HL-60 (cell line): ENCODE results near the gene PGBD5.

ENCODE experiments used
- DNase-seq, 2 experiments: peaks; one replicate each; pipeline ENCODE4 v3.0.0-alpha.2; 2010 to 2020; ENCODE audit warnings: low read depth in 1 of 2, low spot score in 1 of 2
- H3K27ac ChIP-seq: fragments of 250-450 bp; sonication (Bioruptor Pico); replicated peaks from 2 replicates; pipeline ENCODE4 v1.5.1; 2020; ENCODE audit warnings: mild to moderate bottlenecking, moderate library complexity
- H3K27me3 ChIP-seq: fragments of 250-450 bp; sonication (Bioruptor Pico); 2 replicates; pipeline ENCODE4 v1.5.1; 2021; ENCODE audit warnings: mild to moderate bottlenecking, moderate library complexity; ENCODE audit not compliant: insufficient read depth, poor library complexity, severe bottlenecking
- H3K4me3 ChIP-seq: replicated peaks from 2 replicates; pipeline ENCODE4 v1.5.1; 2011; ENCODE audit warnings: mild to moderate bottlenecking, control low read depth, low read length; ENCODE audit not compliant: insufficient read depth
- CTCF ChIP-seq: IDR thresholded peaks from one replicate; pipeline ENCODE4 v1.5.1; 2011; ENCODE audit warnings: low read length, control low read depth, inconsistent platforms; ENCODE audit not compliant: insufficient read depth
- GABPA ChIP-seq: IDR thresholded peaks from 2 replicates; pipeline ENCODE4 v1.6.1; 2012; ENCODE audit warnings: low read depth
- POLR2AphosphoS5 ChIP-seq: IDR thresholded peaks from 2 replicates; pipeline ENCODE4 v1.6.1; 2012; ENCODE audit warnings: low read depth
- REST ChIP-seq: IDR thresholded peaks from 2 replicates; pipeline ENCODE4 v1.6.1; 2012; ENCODE audit warnings: low read depth; ENCODE audit not compliant: insufficient replicate concordance
- SPI1 ChIP-seq: IDR thresholded peaks from 2 replicates; pipeline ENCODE4 v1.6.1; 2012; ENCODE audit warnings: low read depth, mild to moderate bottlenecking, borderline replicate concordance

PGBD5 gene

GRCh38 chr1:230277201-230278025 lies 148.7 kb downstream of the PGBD5 start:
- DNase-seq = no peak

GRCh38 chr1:230276401-230276800 lies 149.7 kb downstream of the PGBD5 start:
- TF ChIP-seq REST (no peak), SPI1 (no peak), CTCF (no peak), POLR2AphosphoS5 (no peak), GABPA (no peak)

More at GRCh38 chr1:230277201-230278025, 148.7 kb downstream of the PGBD5 start:
- Histone ChIP-seq H3K4me3 (no peak overlapping the region), H3K27ac (no peak overlapping the region), H3K27me3 (no peaks in the 10 kb centered on the region)
- TF ChIP-seq POLR2AphosphoS5 = no peak

GRCh38 chr1:230274254-230274653 lies 151.9 kb downstream of the PGBD5 start:
- no peak for DNase-seq
- Histone ChIP-seq H3K4me3 (no peak overlapping the region), H3K27me3 (no peaks in the 10 kb centered on the region), H3K27ac (no peak overlapping the region)
- TF ChIP-seq REST (no peak), GABPA (no peak), POLR2AphosphoS5 (no peak), SPI1 (no peak), CTCF (no peak)

More at GRCh38 chr1:230276401-230276800, 149.7 kb downstream of the PGBD5 start:
- Histone ChIP-seq H3K4me3 (no peak overlapping the region), H3K27me3 (no peaks in the 10 kb centered on the region), H3K27ac (no peak overlapping the region)
- no peak for DNase-seq

- Histone ChIP-seq H3K4me3 (no peak overlapping the region), H3K27me3 (no peaks in the 10 kb centered on the region), H3K27ac (no peak overlapping the region)
- TF ChIP-seq REST (no peak), GABPA (no peak), SPI1 (no peak), CTCF (no peak), POLR2AphosphoS5 (no peak)
- DNase-seq = no peak
Observed at GRCh38 chr1:230273141-230273710, 152.9 kb downstream of the PGBD5 start.
